CD4-positive, alpha-beta T cell (primary cell): ENCODE results near the gene GABRB2. TPM values are rescaled to one million over a fixed set of nuclear protein-coding genes. Genes with fewer than 3 reads are reported as not detected.
"Not testable (repeated sequence)": the region's sequence is repeated elsewhere in the genome, so short reads cannot be mapped to it uniquely, and the experiment has no call there.

ENCODE experiments used
- ATAC-seq: fragments of 200-7000 bp; cut with Tn5 transposase; one replicate; pipeline ENCODE4 v1.10.0; 2022; ENCODE audit warnings: mild to moderate bottlenecking; ENCODE audit not compliant: poor library complexity
- CTCF ChIA-PET: fragments of 350-600 bp; sonication (Branson Sonifier 250); formaldehyde crosslinking; loops from one replicate; lab custom pipeline; 2021; ENCODE audit warnings: antibody characterized with exemption, inconsistent platforms; lab: Charles Lee
- POLR2A ChIA-PET: fragments of 350-600 bp; sonication (Branson Sonifier 250); formaldehyde crosslinking; loops from one replicate; lab custom pipeline; 2021; ENCODE audit warnings: antibody characterized with exemption, inconsistent platforms; lab: Charles Lee
- DNase-seq, 14 experiments: peaks; one replicate each; pipeline ENCODE4 v3.0.0-alpha.2; 2013 to 2020; ENCODE audit warnings: mixed read lengths in 2 of 14
- H3K27ac ChIP-seq, 2 donors: one replicate each; pipeline versions ENCODE4 v1.5.1 to v1.7.0; 2013; ENCODE audit warnings: low read length in 2 of 2, low read depth in 1 of 2, mild to moderate bottlenecking in 1 of 2
- H3K27me3 ChIP-seq, 2 experiments: 1 replicate in 1 of 2; 2 replicates in 1 of 2; pipeline versions ENCODE4 v1.6.1 to v1.7.0; 2013; ENCODE audit warnings: low read length in 2 of 2, control low read depth in 1 of 2, mild to moderate bottlenecking in 1 of 2, moderate library complexity in 1 of 2; ENCODE audit not compliant: insufficient read depth in 2 of 2, control insufficient read depth in 1 of 2
- H3K36me3 ChIP-seq: one replicate; pipeline ENCODE4 v1.6.1; 2013; ENCODE audit warnings: low read length, control low read depth; ENCODE audit not compliant: insufficient read depth
- H3K4me1 ChIP-seq: one replicate; pipeline ENCODE4 v1.6.1; 2013; ENCODE audit warnings: low read length, control low read depth; ENCODE audit not compliant: insufficient read depth
- H3K4me3 ChIP-seq: one replicate; pipeline ENCODE4 v1.5.1; 2013; ENCODE audit warnings: mild to moderate bottlenecking, low read length, moderate library complexity
- H3K9me3 ChIP-seq, 2 experiments: 1 replicate in 1 of 2; 2 replicates in 1 of 2; pipeline versions ENCODE4 v1.6.1 to v1.7.0; 2013; ENCODE audit warnings: low read length in 2 of 2, mild to moderate bottlenecking in 2 of 2, control low read depth in 1 of 2, moderate library complexity in 1 of 2; ENCODE audit not compliant: control insufficient read depth in 1 of 2, insufficient read depth in 1 of 2
- H3K27ac Mint-ChIP-seq: one replicate; pipeline ENCODE4 v1.8.0; 2020; ENCODE audit warnings: mixed read lengths
- H3K27me3 Mint-ChIP-seq: one replicate; pipeline ENCODE4 v1.8.0; 2021; ENCODE audit warnings: mixed read lengths
- H3K36me3 Mint-ChIP-seq: one replicate; pipeline ENCODE4 v1.8.0; 2021; ENCODE audit warnings: low read depth, mixed read lengths
- H3K4me1 Mint-ChIP-seq: one replicate; pipeline ENCODE4 v1.8.0; 2021; ENCODE audit warnings: low read depth, mixed read lengths
- H3K4me3 Mint-ChIP-seq: one replicate; pipeline ENCODE4 v1.8.0; 2020; ENCODE audit warnings: mild to moderate bottlenecking, mixed read lengths
- H3K9me3 Mint-ChIP-seq: one replicate; pipeline ENCODE4 v1.8.0; 2020; ENCODE audit warnings: mixed read lengths
- intact Hi-C, 2 experiments: fragments of 100-400 bp; cut with DNase I in 1 of 2; cut with micrococcal nuclease in 1 of 2; formaldehyde crosslinking; loops; one replicate each; pipeline versions ENCODE4 v1.15.1 to v1.9.0; 2023 to 2025; cut with DNase I, micrococcal nuclease
- total RNA-seq, 174 experiments: library from RNA in 2 of 174; stranded (reverse) in 2 of 174; gene quantifications; one replicate each; pipeline ENCODE4 v1.2.3 and lab custom pipeline; 2021 to 2026
- TF ChIP-seq, protein P1 (sequence below): fragments of 200-600 bp; IDR thresholded peaks from one replicate; pipeline ENCODE4 v1.8.0; 2022; ENCODE audit warnings: antibody characterized with exemption, mild to moderate bottlenecking

Gene GABRB2
- total RNA-seq, 2 experiments from 2014 or later, result not detected

DNA sequence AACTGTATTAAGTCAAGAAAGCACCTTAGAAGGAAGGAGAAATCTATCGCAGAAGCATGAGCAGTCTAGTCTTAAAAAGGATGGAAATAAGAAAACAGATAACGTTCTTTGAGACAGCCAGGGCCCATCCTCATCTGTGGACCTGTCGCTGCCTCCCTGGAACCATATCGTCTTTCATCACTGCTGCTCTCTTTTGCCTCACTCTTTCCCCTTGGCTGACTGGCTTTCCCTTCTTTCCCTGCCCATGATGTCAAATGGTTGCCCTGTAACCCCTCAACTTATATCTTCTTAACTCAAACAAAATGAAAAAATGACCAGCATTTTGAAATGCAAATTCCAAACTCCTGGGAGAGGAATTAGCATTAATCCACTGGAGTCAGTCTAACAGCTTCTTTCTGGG is 299.8 kb downstream of the GABRB2 start:
- CTCF ChIA-PET, result no interaction called here
- no peaks in the 10 kb centered on the region for H3K36me3 Mint-ChIP-seq

DNA sequence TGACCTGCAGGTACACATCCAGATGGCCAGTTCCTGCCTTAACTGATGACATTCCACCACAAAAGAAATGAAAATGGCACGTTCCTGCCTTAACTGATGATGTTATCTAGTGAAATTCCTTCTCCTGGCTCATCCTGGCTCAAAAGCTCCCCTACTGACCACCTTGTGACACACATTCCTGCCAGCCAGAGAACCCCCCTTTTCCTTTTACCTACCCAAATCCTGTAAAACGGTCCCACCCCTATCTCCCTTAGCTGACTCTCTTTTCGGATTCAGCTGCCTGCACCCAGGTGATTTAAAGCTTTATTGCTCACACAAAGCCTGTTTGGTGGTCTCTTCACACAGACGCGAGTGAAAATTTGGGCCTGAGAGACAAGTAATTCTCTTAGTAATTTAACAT is 300.7 kb downstream of the GABRB2 start:
- H3K9me3 Mint-ChIP-seq, H3K4me1 Mint-ChIP-seq, H3K27ac ChIP-seq, H3K9me3 ChIP-seq, H3K4me3 ChIP-seq, POLR2A ChIA-PET, CTCF ChIA-PET, ATAC-seq, intact Hi-C loops, H3K27me3 ChIP-seq, H3K36me3 Mint-ChIP-seq, H3K4me3 Mint-ChIP-seq, H3K27me3 Mint-ChIP-seq, H3K36me3 ChIP-seq, DNase-seq, H3K27ac Mint-ChIP-seq, H3K4me1 ChIP-seq: not testable (repeated sequence)

More for the DNA sequence above, 299.8 kb downstream of the GABRB2 start:
- no peak overlapping the region for H3K4me3 ChIP-seq
- H3K4me3 Mint-ChIP-seq, result no peak overlapping the region
- no peak overlapping the region for H3K27ac ChIP-seq
- no peaks in the 10 kb centered on the region for H3K4me1 ChIP-seq
- H3K4me1 Mint-ChIP-seq, result no peaks in the 10 kb centered on the region
- TF ChIP-seq, protein P1, sequence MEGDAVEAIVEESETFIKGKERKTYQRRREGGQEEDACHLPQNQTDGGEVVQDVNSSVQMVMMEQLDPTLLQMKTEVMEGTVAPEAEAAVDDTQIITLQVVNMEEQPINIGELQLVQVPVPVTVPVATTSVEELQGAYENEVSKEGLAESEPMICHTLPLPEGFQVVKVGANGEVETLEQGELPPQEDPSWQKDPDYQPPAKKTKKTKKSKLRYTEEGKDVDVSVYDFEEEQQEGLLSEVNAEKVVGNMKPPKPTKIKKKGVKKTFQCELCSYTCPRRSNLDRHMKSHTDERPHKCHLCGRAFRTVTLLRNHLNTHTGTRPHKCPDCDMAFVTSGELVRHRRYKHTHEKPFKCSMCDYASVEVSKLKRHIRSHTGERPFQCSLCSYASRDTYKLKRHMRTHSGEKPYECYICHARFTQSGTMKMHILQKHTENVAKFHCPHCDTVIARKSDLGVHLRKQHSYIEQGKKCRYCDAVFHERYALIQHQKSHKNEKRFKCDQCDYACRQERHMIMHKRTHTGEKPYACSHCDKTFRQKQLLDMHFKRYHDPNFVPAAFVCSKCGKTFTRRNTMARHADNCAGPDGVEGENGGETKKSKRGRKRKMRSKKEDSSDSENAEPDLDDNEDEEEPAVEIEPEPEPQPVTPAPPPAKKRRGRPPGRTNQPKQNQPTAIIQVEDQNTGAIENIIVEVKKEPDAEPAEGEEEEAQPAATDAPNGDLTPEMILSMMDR, result no peak
- DNase-seq (no peak), ATAC-seq (no peak)
- H3K9me3 Mint-ChIP-seq, result no peaks in the 10 kb centered on the region
- no peak overlapping the region for H3K27ac Mint-ChIP-seq
- intact Hi-C loops, result no loop called here
- no peaks in the 10 kb centered on the region for H3K27me3 ChIP-seq
- POLR2A ChIA-PET, result no interaction called here
- H3K36me3 ChIP-seq, result no peaks in the 10 kb centered on the region
- H3K27me3 Mint-ChIP-seq, result no peaks in the 10 kb centered on the region
- no peaks in the 10 kb centered on the region for H3K9me3 ChIP-seq

Other genes starting within 250 kb of the GABRB2 start
- not detected for gene GABRA6, start 139.0 kb upstream of the GABRB2 start, total RNA-seq